GM18951 (cell line): Measurements from ENCODE around the gene PI4KA.

ENCODE experiments used
- POLR2A ChIP-seq: IDR thresholded peaks from 4 replicates; pipeline ENCODE4 v1.6.1; 2011; ENCODE audit warnings: mild to moderate bottlenecking; ENCODE audit not compliant: insufficient read length, insufficient read depth; ENCODE audit errors: extremely low read depth
- in situ Hi-C: fragments of 300-500 bp; cut with MboI; formaldehyde crosslinking; loops from one replicate; pipeline ENCODE4 v1.12.0; 2022; ENCODE audit warnings: low sequenced_read_pairs, mixed read lengths, inconsistent platforms; ENCODE audit not compliant: unreplicated experiment

Gene PI4KA

DNA sequence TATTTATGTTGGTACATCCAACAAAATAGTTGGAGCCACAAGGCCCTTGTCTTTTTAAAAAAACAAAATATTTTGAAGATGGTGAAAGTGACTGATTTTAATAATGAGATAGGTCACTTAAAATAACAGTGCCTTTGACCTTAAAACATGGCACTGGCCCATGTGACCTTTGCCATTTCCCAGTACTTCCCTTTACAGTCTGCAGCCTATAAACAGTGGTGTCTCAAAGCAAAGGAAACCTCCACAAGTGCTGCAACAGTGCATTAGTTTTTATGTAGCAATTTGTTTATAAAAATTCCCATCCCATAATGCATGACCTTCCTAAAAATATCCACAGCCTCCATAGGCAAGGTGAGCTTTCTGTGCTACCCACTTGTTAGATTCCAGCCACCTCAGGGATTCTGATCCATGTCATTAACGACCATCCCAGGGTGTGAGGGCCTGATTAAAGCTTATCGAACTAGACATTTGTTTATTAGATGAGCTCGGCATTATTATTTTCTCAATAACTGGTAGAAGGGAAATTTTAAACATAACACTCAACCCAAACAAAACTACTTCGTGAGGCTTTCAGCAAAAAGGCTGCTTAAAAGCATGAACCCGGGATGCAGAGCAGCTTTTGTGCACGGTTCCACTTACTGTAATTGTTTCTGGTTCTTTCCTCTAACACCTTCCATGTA is 30.6 kb upstream of the PI4KA start:
- in situ Hi-C loops = no loop called here
- no peak for TF ChIP-seq POLR2A

DNA sequence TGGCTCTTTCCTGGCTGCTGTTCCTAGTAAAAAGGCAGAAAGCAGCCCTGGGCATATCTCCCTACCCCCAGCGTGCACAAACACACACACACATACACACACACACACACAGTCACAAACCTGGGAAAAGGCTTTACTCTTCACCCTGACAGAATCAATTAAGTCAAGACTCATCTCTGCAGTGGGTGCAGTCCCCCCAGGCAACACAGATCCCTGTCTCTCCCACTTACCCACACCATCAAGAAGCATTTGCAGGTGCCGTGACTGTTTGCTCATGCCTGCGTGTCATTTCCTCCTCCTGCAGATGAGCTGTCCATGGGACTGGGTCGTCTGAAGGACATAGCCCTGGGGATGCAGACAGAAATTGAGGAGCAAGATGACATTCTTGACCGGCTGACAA is 28.8 kb upstream of the PI4KA start:
- in situ Hi-C loops = no loop called here

DNA sequence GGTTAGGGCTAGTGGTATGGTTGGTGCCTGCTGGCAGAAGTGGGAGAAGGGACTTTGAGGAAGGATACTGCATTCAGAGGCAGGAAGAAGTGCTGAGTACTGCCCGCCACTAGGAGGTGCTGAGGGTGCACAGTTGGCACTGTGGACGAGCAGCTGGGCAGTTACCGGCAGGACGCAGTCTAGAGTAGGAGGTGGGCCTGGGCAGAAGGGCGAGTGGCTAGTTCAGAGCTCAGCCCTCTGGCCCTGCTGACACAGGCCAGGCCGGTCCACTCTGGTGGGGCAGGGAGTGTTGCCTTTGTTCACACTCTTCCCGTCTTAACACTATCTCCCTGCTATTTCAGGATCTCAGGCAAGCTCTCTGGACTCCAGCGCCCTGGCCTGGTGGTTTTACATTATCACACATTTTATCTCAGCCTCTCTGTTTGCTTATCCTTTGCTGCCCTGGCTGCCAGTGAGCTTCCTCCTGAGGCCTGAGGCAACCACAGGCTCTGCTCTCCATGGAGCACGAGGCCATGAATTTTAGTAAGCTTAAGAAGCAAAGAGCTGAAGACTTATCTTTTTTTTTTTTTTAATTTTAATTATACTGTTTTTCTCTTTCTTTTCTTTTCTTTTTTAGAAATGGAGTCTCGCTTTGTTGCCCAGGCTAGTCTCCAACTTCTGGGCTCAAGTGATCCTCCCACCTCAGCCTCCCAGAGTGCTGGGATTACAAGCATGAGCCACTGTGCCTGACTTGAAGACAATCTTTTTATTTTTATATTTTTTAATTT is 27.1 kb upstream of the PI4KA start:
- TF ChIP-seq POLR2A = no peak
- in situ Hi-C loops = no loop called here

More for the DNA sequence above, 28.8 kb upstream of the PI4KA start:
- TF ChIP-seq POLR2A = no peak

DNA sequence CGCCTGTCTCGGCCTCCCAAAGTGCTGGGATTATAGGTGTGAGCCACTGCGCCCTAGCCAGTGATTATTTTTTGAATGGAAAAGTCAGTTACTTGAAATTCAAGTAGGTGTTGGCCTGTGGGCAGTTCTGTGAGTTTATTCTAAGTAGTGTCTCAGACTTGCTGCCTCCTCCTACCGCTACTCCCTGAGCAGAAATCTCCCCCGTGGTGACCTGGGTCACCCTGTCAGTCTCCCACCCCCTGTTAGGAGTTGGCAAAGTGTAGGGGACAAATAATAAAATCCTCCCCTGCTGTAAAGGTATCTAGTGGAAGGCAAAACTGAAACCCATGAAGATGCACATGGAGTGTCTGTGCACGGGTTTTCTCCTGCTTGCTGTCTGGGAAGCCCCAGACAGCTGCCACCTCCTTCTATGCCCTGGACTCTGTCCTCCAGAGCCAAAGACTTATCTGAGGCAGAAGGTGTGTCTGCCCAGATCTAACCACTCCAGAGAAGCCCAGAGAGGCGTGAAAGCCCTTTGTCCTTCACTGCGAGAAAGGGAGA is 26.5 kb upstream of the PI4KA start:
- TF ChIP-seq POLR2A = no peak
- in situ Hi-C loops = no loop called here

DNA sequence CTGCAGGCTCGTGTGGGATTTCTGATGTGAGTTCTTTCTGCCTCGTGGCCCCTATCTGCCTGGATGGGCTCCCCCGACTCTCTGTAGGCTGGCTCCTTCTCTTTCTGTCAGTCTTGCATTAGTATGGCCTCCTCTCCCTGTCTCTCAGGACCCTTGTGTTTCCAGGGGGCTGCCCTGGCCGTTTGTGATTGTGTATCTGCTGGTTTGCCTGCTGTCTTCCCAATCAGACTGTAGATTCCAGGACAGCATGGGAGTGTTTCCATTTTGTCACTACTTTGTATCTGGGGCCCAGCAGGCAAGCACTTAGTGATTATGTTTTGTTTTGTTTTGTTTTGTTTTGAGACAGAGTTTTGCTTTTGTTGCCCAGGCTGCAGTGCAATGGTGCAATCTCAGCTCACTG is 25.8 kb upstream of the PI4KA start:
- in situ Hi-C loops = no loop called here
- TF ChIP-seq POLR2A = no peak

DNA sequence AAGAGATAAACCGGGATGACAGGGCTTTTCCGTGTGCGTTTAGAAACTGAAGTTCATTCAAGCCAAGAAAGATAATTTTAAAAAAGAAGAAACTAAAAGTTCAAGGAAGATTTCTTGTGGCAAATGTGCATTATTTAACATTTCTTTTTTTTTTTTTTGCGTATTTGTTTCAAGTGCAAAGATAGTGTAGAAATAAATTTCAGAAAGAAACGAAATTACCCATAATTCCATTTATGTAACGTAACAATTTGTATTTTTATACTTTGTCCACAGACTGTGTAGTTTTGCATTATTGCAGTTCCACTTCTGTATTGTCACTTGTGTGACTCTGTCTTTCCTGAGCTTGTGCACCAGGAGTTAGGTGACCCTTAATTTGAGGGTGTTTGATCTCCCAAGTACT is 24.2 kb upstream of the PI4KA start:
- no peak for TF ChIP-seq POLR2A
- in situ Hi-C loops = no loop called here

DNA sequence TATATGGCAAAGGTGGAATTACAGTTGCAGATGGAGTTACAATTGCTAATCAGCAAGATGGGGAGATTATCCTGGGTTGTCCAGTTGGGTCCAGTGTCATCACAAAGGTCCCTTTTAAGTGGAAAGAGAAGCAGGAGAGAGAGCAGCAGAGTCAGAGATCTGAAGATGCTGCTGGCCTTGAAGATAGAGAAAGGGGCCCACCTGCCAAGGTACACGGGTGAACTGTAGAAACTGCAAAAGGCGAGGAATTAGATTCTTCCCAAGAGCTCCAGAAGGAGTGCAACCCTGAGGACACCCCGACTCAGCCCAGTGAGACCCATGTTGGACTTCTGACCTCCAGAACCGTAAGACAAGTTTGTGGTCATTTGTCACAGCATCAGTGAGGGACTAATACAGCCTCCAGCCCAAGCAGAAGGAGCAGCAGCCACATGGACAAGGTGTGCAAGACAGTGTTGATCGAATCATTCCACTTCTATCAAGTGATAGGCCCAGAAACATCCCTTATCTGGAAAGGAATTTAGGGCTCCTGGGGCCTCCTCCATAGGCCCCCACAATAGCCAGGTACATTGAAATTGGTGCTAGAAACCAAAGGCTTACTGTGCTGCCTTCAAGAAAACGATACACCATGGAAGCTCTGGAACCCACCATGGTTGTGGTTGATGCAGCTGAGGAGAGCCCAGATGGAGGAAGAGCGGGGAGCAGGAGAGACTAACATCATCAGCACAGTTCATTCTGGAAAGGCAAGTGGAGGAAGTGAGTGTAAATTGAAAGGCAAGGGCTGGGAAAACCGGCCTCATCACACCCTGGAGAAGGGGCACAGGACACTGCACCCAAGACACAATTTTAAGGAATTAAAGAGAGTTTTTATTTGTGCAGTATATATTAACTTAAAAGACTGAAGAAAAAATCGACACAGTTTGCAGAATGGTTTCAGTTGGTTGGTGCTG is 23.5 kb upstream of the PI4KA start:
- no peak for TF ChIP-seq POLR2A
- in situ Hi-C loops = no loop called here

DNA sequence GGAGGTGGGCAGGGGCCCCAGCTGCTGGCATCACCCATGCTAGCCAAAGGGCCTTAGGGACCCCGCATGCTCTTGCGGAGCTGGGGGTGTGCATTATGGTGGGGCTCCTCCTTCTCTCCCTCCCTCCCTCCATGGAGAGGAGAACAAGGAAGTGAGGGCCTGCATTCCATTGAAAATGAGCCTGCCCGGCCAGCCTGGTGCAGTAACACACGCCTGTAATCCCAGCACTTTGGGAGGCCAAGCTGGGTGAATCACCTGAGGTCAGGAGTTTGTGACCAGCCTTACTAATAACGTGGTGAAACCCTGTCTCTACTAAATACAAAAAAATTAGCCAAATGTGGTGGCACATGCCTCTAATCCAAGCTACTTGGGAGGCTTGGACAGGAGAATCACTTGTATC is 22.6 kb upstream of the PI4KA start:
- no peak for TF ChIP-seq POLR2A
- in situ Hi-C loops = no loop called here

DNA sequence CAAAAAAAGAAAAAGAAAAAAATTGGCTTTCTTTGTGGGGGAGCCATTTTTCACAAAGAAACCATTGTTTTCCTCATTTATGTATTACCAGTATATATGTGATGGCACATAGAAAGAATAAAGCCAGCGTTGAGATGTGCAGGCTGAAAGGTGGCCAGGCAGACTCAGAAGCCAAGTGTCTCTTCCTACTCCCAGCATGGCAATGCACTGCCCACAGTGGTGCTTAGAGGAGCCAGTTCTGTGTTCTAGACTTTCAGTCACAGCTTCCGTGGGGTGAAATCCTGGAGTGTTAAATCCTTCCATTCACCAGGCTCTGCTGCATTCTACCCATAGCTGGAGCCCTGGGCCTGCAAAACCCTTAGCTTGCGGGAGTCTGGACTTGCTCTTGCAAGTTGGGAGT is 19.1 kb upstream of the PI4KA start:
- TF ChIP-seq POLR2A = no peak
- in situ Hi-C loops = no loop called here

DNA sequence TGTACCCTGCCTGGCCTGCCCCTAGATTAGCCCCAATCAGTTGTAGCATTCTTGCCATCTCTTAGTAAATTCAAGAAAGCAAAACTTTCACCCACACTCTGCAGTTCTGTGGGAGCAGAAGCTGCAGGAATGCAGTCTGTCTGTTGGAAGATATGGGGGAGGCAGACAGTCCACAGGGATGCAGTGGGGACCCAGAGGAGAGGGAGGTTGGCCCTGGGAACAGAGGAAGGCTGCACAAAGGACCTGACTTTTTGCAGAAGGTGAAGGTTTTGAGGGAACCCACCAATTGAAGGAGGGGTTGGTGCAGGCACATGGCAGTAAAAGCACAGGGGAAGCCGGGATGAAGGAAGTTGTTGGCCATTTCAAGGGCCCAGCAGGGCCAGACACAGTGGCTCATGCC is 16.7 kb upstream of the PI4KA start:
- in situ Hi-C loops = no loop called here
- TF ChIP-seq POLR2A = no peak

DNA sequence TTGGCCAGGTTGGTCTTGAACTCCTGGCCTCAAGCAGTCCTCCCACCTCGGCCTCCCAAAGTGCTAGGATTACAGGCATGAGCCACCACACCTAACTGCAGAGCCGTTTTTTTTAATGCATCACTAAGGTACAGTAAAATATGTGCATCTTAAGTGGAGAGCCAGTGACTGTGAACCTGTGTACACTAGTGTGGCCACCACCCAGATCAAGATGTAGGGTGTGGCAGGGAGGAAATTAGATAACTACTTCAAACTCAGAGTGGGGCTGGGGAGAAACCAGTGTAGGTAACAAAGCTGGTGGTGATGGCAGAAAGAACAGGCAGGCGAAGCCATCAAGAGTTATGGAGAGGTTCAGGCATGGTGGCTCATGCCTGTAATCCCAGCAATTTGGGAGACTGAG is 14.6 kb upstream of the PI4KA start:
- no peak for TF ChIP-seq POLR2A
- in situ Hi-C loops = no loop called here

DNA sequence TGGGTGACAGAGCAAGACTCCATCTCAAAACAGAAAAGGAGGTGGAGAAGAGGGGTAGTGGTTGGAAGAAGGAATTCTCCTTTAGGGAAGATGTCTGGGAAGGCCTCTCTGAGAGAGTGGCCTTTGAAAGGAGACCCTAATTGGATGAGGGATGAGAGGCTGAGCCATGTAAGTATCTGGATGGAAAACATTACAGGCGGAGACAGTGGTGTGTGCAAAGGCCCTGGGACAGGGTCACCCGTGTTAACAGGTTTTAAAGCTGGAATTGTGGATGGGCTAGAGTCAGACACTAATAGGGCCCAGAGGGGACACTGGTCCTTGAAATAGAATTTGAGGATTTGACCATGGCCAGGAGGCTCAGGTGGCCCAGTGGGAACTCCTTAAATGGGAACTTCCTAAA is 10.6 kb upstream of the PI4KA start:
- no peak for TF ChIP-seq POLR2A
- in situ Hi-C loops = no loop called here

DNA sequence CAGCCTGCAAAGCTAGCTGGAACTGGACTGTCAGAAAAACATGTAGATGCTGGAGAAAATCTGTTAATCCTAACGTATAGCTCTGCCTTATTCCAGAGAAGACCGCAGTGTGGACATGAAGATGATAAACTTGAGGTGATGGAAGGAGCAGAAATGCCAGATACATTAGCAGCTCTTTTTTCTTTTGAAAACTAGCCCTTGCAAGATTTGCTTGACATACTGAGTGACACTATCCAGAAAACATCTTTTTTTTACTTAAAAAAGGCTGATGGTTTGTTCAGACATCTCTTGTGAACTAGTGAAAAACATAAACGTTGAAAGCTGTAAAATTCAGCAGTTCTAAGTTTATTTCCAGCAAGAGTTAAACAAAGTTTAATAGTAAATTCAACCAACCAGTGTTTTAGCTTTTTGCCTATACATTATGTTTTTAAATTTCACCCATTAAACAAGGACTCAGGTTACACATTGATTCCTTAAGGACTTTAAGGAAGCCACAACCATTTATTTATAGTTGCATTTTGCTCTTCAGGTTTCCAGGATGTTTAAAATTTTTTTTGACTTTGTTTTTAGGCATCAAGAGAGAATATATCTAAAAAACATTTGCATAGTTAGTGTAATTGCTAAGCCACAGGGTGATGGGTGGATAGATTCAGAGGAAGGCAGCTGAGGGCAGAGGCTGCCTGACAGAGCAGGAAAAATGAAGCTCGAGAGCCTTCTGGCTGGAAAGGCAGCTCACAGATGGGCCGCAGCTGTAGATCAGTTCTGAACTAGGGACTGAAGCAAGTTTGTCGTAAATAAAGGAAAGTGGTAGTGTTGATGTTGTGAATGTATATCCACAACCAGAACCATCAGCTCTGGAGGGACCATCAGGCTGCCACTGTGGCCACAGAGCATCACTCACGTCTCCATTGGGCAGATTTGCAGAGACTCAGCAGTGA is 9.7 kb upstream of the PI4KA start:
- in situ Hi-C loops = no loop called here
- no peak for TF ChIP-seq POLR2A
